NOMO-1 treated with DMSO at 0.1 percent for 48 hours (cell line): Measurements from ENCODE around the gene ACTL9.

Experiments
- DNase-seq: peaks from one replicate; lab custom pipeline; 2025; ENCODE audit not compliant: unreplicated experiment; lab: John Stamatoyannopoulos, UW

The ACTL9 gene

GRCh38 chr19:8686549-8686948 is 12.0 kb downstream of the ACTL9 start:
- DNase-seq, result no peak

- DNase-seq, result no peak
Measured at GRCh38 chr19:8684001-8684902, 14.3 kb downstream of the ACTL9 start.

- DNase-seq, result no peak
Measured at GRCh38 chr19:8682931-8683330, 15.7 kb downstream of the ACTL9 start.

- no peak for DNase-seq
Measured at GRCh38 chr19:8682472-8682871, 16.1 kb downstream of the ACTL9 start.

- DNase-seq, result peak; percentile 28
Measured at GRCh38 chr19:8681345-8682029, 17.1 kb downstream of the ACTL9 start.

- no peak for DNase-seq
Measured at GRCh38 chr19:8680676-8681344, 17.8 kb downstream of the ACTL9 start.

- no peak for DNase-seq
Measured at GRCh38 chr19:8678244-8678807, 20.3 kb downstream of the ACTL9 start.

- no peak for DNase-seq
Measured at GRCh38 chr19:8675066-8675465, 23.5 kb downstream of the ACTL9 start.

- no peak for DNase-seq
Measured at GRCh38 chr19:8673276-8673891, 25.2 kb downstream of the ACTL9 start.

GRCh38 chr19:8666814-8667405 is 31.7 kb downstream of the ACTL9 start:
- DNase-seq, result peak; percentile 28

GRCh38 chr19:8665468-8666213 is 33.0 kb downstream of the ACTL9 start:
- no peak for DNase-seq

- no peak for DNase-seq
Measured at GRCh38 chr19:8664671-8665057, 33.9 kb downstream of the ACTL9 start.

- DNase-seq, result no peak
Measured at GRCh38 chr19:8663920-8664670, 34.5 kb downstream of the ACTL9 start.

GRCh38 chr19:8662263-8662662 is 36.3 kb downstream of the ACTL9 start:
- DNase-seq, result no peak

- no peak for DNase-seq
Measured at GRCh38 chr19:8659905-8660304, 38.7 kb downstream of the ACTL9 start.

- no peak for DNase-seq
Measured at GRCh38 chr19:8657869-8658268, 40.7 kb downstream of the ACTL9 start.

- DNase-seq, result no peak
Measured at GRCh38 chr19:8655340-8655709, 43.3 kb downstream of the ACTL9 start.

- DNase-seq, result peak; percentile 51
Measured at GRCh38 chr19:8654591-8655339, 43.8 kb downstream of the ACTL9 start.

- peak; percentile 83 for DNase-seq
Measured at GRCh38 chr19:8648240-8648639, 50.4 kb downstream of the ACTL9 start.
